HG02938 (cell line): ENCODE results near the gene PFDN5.

Source experiments
- ATAC-seq: cut with Tn5 transposase; IDR thresholded peaks from one replicate; pipeline ENCODE4 v1.9.1; 2021; ENCODE audit warnings: mild to moderate bottlenecking, moderate library complexity; ENCODE audit not compliant: unreplicated experiment

The PFDN5 gene

GRCh38 chr12:53295070-53295890, at the start of gene PFDN5:
PFDN5 (plus strand) TSS chr12:53295542; CDS start chr12:53295568, 26 bp downstream.
- ATAC-seq: peak; percentile 73

- no peak for ATAC-seq
These were observed 43.6 kb upstream of the PFDN5 start for GRCh38 chr12:53251477-53252348.

- no peak for ATAC-seq
These were observed 42.9 kb upstream of the PFDN5 start for GRCh38 chr12:53252349-53252916.

- ATAC-seq: no peak
These were observed 42.0 kb upstream of the PFDN5 start for GRCh38 chr12:53253298-53253697.

- ATAC-seq: no peak
These were observed 40.4 kb upstream of the PFDN5 start for GRCh38 chr12:53254816-53255545.

GRCh38 chr12:53255996-53256395, 39.3 kb upstream of the PFDN5 start:
- ATAC-seq: no peak

- ATAC-seq: no peak
These were observed 36.5 kb upstream of the PFDN5 start for GRCh38 chr12:53258541-53259539.

GRCh38 chr12:53259891-53260290, 35.5 kb upstream of the PFDN5 start:
- no peak for ATAC-seq

- no peak for ATAC-seq
These were observed 29.6 kb upstream of the PFDN5 start for GRCh38 chr12:53265783-53266182.

GRCh38 chr12:53267306-53267998, 27.9 kb upstream of the PFDN5 start:
- no peak for ATAC-seq

- peak; percentile 75 for ATAC-seq
These were observed 27.2 kb upstream of the PFDN5 start, which contains the start of gene ESPL1 for GRCh38 chr12:53267999-53268629. ESPL1 (plus strand) TSS chr12:53268299; CDS start chr12:53268767, 468 bp downstream.

- no peak for ATAC-seq
These were observed 26.4 kb upstream of the PFDN5 start for GRCh38 chr12:53268630-53269562.

- no peak for ATAC-seq
These were observed 20.9 kb upstream of the PFDN5 start for GRCh38 chr12:53274445-53274844.

- ATAC-seq: no peak
These were observed 18.8 kb upstream of the PFDN5 start for GRCh38 chr12:53276511-53276910.

- ATAC-seq: no peak
These were observed 17.4 kb upstream of the PFDN5 start for GRCh38 chr12:53277981-53278380.

- no peak for ATAC-seq
These were observed 16.0 kb upstream of the PFDN5 start for GRCh38 chr12:53279283-53279869.

GRCh38 chr12:53279888-53280498, 15.3 kb upstream of the PFDN5 start:
- ATAC-seq: no peak
